Right cardiac atrium (tissue), 5 donors: Measurements from ENCODE around the gene ATP5MC3. TPM values are rescaled to one million over a fixed set of nuclear protein-coding genes. Genes with fewer than 3 reads are reported as not detected.

ENCODE experiments used
- ATAC-seq, 2 donors: fragments of 200-7000 bp; cut with Tn5 transposase; one replicate each; pipeline versions ENCODE4 v1.8.0 to v1.9.1; 2020; ENCODE audit warnings: moderate library complexity in 2 of 2, mild to moderate bottlenecking in 1 of 2
- DNase-seq, 3 donors: peaks; one replicate each; pipeline ENCODE4 v3.0.0-alpha.2; 2020
- H3K27ac ChIP-seq: one replicate; pipeline ENCODE4 v1.5.1; 2013; ENCODE audit warnings: mild to moderate bottlenecking, low read length, control low read depth, moderate library complexity
- H3K27me3 ChIP-seq: one replicate; pipeline ENCODE4 v1.6.1; 2013; ENCODE audit not compliant: control insufficient read depth, insufficient read depth
- H3K4me1 ChIP-seq: one replicate; pipeline ENCODE4 v1.6.1; 2013; ENCODE audit warnings: low read length; ENCODE audit not compliant: control insufficient read depth, insufficient read depth
- H3K4me3 ChIP-seq: one replicate; pipeline ENCODE4 v1.5.1; 2013; ENCODE audit warnings: low read length, control low read depth
- H3K9me3 ChIP-seq: one replicate; pipeline ENCODE4 v1.6.1; 2013; ENCODE audit warnings: low read length; ENCODE audit not compliant: control insufficient read depth
- WGBS: extraction: QIAGEN DNeasy Blood & Tissue Kit; methylation state at CpG from one replicate; pipeline ENCODE4 v1.1.7; 2013; 5-methylcytosine and 5-hydroxymethylcytosine counted together
- intact Hi-C, 4 donors: fragments of 100-400 bp; cut with DNase I; formaldehyde crosslinking; loops; one replicate each; pipeline versions ENCODE4 v1.11.0 to v1.14.0; 2022 to 2023
- polyA plus RNA-seq: library from polyadenylated mRNA; stranded (reverse); fragments of 200-250 nt; gene quantifications from one replicate; pipeline ENCODE4 v1.2.3, GENCODE V29; 2013
- total RNA-seq, 4 donors: library from RNA; stranded (reverse); fragmentation: NEBNext Ultra II Directional; extraction: Animal tissue kit (Norgen Biotek cat#: 25700); gene quantifications; one replicate each; pipeline ENCODE4 v1.2.1, GENCODE V29; 2021
- donor health status: healthy with polysubstance abuse.
- donor health status: DM: no; HTN: yes; CAD: no.
- donor health status: DM: no; HTN: no; CAD: no.
- donor health status: DM: no; HTN: yes; CAD: no; lungs with severe emphysema.
- donor health status: DM: yes; HTN: yes; CAD: no.

Gene ATP5MC3
- total and polyA plus RNA-seq, 5 donors: 737 to 1,357 (median 863) TPM

- H3K4me3 ChIP-seq: no peak overlapping the region
- no peaks in the 10 kb centered on the region for H3K4me1 ChIP-seq
- no peaks in the 10 kb centered on the region for H3K9me3 ChIP-seq
- intact Hi-C loops: no loop called here
- no peak for ATAC-seq
- no peak for DNase-seq
- H3K27ac ChIP-seq: no peak overlapping the region
- no peaks in the 10 kb centered on the region for H3K27me3 ChIP-seq
These were observed 13.5 kb upstream of the ATP5MC3 start for GRCh38 chr2:175195012-175195411.

GRCh38 chr2:175188761-175189160, 7.3 kb upstream of the ATP5MC3 start:
- whole genome bisulfite sequencing: 40% methylated on average over 1 of the region's 1 CpG

GRCh38 chr2:175187378-175187777, 5.9 kb upstream of the ATP5MC3 start:
- intact Hi-C loops: no loop called here
- H3K27ac ChIP-seq: no peak overlapping the region
- 100% methylated on average over 1 of the region's 1 CpG for WGBS
- H3K27me3 ChIP-seq: no peaks in the 10 kb centered on the region
- H3K9me3 ChIP-seq: no peaks in the 10 kb centered on the region
- no peak overlapping the region for H3K4me3 ChIP-seq
- ATAC-seq: no peak
- DNase-seq: no peak
- H3K4me1 ChIP-seq: no peaks in the 10 kb centered on the region

More at GRCh38 chr2:175188761-175189160, 7.3 kb upstream of the ATP5MC3 start:
- Histone ChIP-seq H3K27ac (no peak overlapping the region), H3K4me3 (no peak overlapping the region), H3K9me3 (no peaks in the 10 kb centered on the region), H3K4me1 (no peaks in the 10 kb centered on the region), H3K27me3 (no peaks in the 10 kb centered on the region)
- DNase-seq (no peak), ATAC-seq (no peak)
- intact Hi-C loops: no loop called here

- WGBS: 79% methylated on average over 2 of the region's 2 CpGs
- no peaks in the 10 kb centered on the region for H3K4me1 ChIP-seq
- ATAC-seq (no peak), DNase-seq (no peak)
- H3K4me3 ChIP-seq: no peak overlapping the region
- intact Hi-C loops: no loop called here
- no peaks in the 10 kb centered on the region for H3K27me3 ChIP-seq
- no peak overlapping the region for H3K27ac ChIP-seq
- no peaks in the 10 kb centered on the region for H3K9me3 ChIP-seq
These were observed 2.2 kb upstream of the ATP5MC3 start for GRCh38 chr2:175183674-175184073.

GRCh38 chr2:175181877-175182308, 383 bp upstream of the ATP5MC3 start:
- intact Hi-C loops: no loop called here
- DNase-seq: no peak
- peak overlapping the region; percentile 94 for H3K27ac ChIP-seq
- no peaks in the 10 kb centered on the region for H3K27me3 ChIP-seq
- H3K9me3 ChIP-seq: no peaks in the 10 kb centered on the region
- 46% methylated on average over 5 of the region's 5 CpGs for WGBS
- peak overlapping the region; percentile 85 for H3K4me3 ChIP-seq
- no peak for ATAC-seq
- H3K4me1 ChIP-seq: no peaks in the 10 kb centered on the region

GRCh38 chr2:175180701-175181103, 808 bp downstream of the ATP5MC3 start:
- no peaks in the 10 kb centered on the region for H3K4me1 ChIP-seq

GRCh38 chr2:175176624-175177023, 4.9 kb downstream of the ATP5MC3 start:
- Histone ChIP-seq H3K4me1 (peaks cover 1% of the 10 kb centered on the region), H3K27me3 (no peaks in the 10 kb centered on the region), H3K27ac (no peak overlapping the region), H3K4me3 (no peak overlapping the region), H3K9me3 (no peaks in the 10 kb centered on the region)
- no peak for ATAC-seq
- no peak for DNase-seq
- intact Hi-C loops: no loop called here
- 71% methylated on average over 5 of the region's 5 CpGs for WGBS

More at GRCh38 chr2:175180701-175181103, 808 bp downstream of the ATP5MC3 start:
- intact Hi-C loops: no loop called here
- peak; percentile 39 to 54 (median 51) for DNase-seq
- H3K4me3 ChIP-seq: peak overlapping the region; percentile 85
- H3K27me3 ChIP-seq: no peaks in the 10 kb centered on the region
- WGBS: 5% methylated on average over 10 of the region's 10 CpGs
- peak overlapping the region; percentile 94 for H3K27ac ChIP-seq
- ATAC-seq: peak; percentile 84 to 86
- no peaks in the 10 kb centered on the region for H3K9me3 ChIP-seq

GRCh38 chr2:175175896-175176295, 5.6 kb downstream of the ATP5MC3 start:
- intact Hi-C loops: no loop called here
- Histone ChIP-seq H3K27ac (no peak overlapping the region), H3K9me3 (no peaks in the 10 kb centered on the region), H3K4me3 (no peak overlapping the region), H3K27me3 (no peaks in the 10 kb centered on the region), H3K4me1 (peaks cover 1% of the 10 kb centered on the region)
- DNase-seq (no peak), ATAC-seq (no peak)
- WGBS: 61% methylated on average over 1 of the region's 1 CpG

GRCh38 chr2:175175320-175175719, 6.2 kb downstream of the ATP5MC3 start:
- no peak for ATAC-seq
- intact Hi-C loops: no loop called here
- H3K27ac ChIP-seq: no peak overlapping the region
- no peak overlapping the region for H3K4me3 ChIP-seq
- 72% methylated on average over 2 of the region's 2 CpGs for WGBS
- H3K4me1 ChIP-seq: peaks cover 1% of the 10 kb centered on the region
- H3K27me3 ChIP-seq: no peaks in the 10 kb centered on the region
- H3K9me3 ChIP-seq: no peaks in the 10 kb centered on the region
- DNase-seq: no peak

GRCh38 chr2:175170659-175171304, 10.7 kb downstream of the ATP5MC3 start:
- no peak overlapping the region for H3K27ac ChIP-seq
- WGBS: 84% methylated on average over 3 of the region's 3 CpGs
- intact Hi-C loops: no loop called here
- DNase-seq (no peak), ATAC-seq (no peak)
- no peak overlapping the region for H3K4me3 ChIP-seq
- H3K27me3 ChIP-seq: no peaks in the 10 kb centered on the region
- no peaks in the 10 kb centered on the region for H3K9me3 ChIP-seq
- peaks cover 1% of the 10 kb centered on the region for H3K4me1 ChIP-seq

- intact Hi-C loops: no loop called here
- Histone ChIP-seq H3K27me3 (no peaks in the 10 kb centered on the region), H3K27ac (no peak overlapping the region), H3K9me3 (no peaks in the 10 kb centered on the region), H3K4me1 (peaks cover 1% of the 10 kb centered on the region), H3K4me3 (no peak overlapping the region)
- DNase-seq (no peak), ATAC-seq (no peak)
- 55% methylated on average over 3 of the region's 3 CpGs for WGBS
These were observed 12.3 kb downstream of the ATP5MC3 start for GRCh38 chr2:175169191-175169590.

GRCh38 chr2:175168564-175168945, 13.0 kb downstream of the ATP5MC3 start:
- peak overlapping the region; percentile 98 for H3K27ac ChIP-seq
- peak overlapping the region; percentile 94 for H3K4me3 ChIP-seq
- intact Hi-C loops: no loop called here
- DNase-seq (no peak), ATAC-seq (no peak)
- under 1% methylated on average over 11 of the region's 11 CpGs for WGBS
- H3K4me1 ChIP-seq: peaks cover 1% of the 10 kb centered on the region
- H3K9me3 ChIP-seq: no peaks in the 10 kb centered on the region
- H3K27me3 ChIP-seq: no peaks in the 10 kb centered on the region
